Tibial artery (tissue), 4 donors: ENCODE data around the gene SCAF1.

Experiments
- DNase-seq, 2 donors: peaks; one replicate each; pipeline ENCODE4 v3.0.0-alpha.2; 2019
- H3K27ac ChIP-seq, 2 donors: fragments of 200-600 bp; sonication (generic) in 1 of 2; 1 replicate in 1 of 2; 2 replicates in 1 of 2; pipeline ENCODE4 v1.5.1; 2018 to 2019; ENCODE audit warnings: mild to moderate bottlenecking in 1 of 2
- H3K27me3 ChIP-seq, 2 donors: fragments of 200-600 bp; sonication (generic) in 1 of 2; one replicate each; pipeline versions ENCODE4 v1.5.1 to v1.6.0; 2016 to 2019
- H3K36me3 ChIP-seq, 3 donors: fragments of 200-600 bp; sonication (generic) in 2 of 3; one replicate each; pipeline ENCODE4 v1.5.1; 2016 to 2019; ENCODE audit warnings: mild to moderate bottlenecking in 2 of 3
- H3K4me1 ChIP-seq, 4 donors: fragments of 200-600 bp; sonication (generic) in 2 of 4; 1 replicate in 3 of 4; 2 replicates in 1 of 4; pipeline ENCODE4 v1.5.1; 2016 to 2019
- H3K4me3 ChIP-seq, 2 donors: fragments of 200-600 bp; sonication (generic) in 1 of 2; 1 replicate in 1 of 2; 2 replicates in 1 of 2; pipeline ENCODE4 v1.5.1; 2018 to 2019; ENCODE audit warnings: mild to moderate bottlenecking in 2 of 2
- H3K9me3 ChIP-seq, 3 donors: fragments of 200-600 bp; sonication (generic) in 1 of 3; one replicate each; pipeline ENCODE4 v1.5.1; 2016 to 2019
- intact Hi-C: fragments of 100-400 bp; cut with DNase I; formaldehyde crosslinking; loops from one replicate; pipeline ENCODE4 v1.15.0; 2023; ENCODE audit warnings: low total_unique reads
- TF ChIP-seq, protein P1 (sequence below), 2 experiments: fragments of 200-600 bp in 1 of 2; fragments of 450-650 bp in 1 of 2; IDR thresholded peaks; one replicate each; pipeline ENCODE4 v1.5.1; 2017 to 2019; ENCODE audit warnings: antibody characterized with exemption in 2 of 2, mild to moderate bottlenecking in 1 of 2, moderate library complexity in 1 of 2

The SCAF1 gene

DNA sequence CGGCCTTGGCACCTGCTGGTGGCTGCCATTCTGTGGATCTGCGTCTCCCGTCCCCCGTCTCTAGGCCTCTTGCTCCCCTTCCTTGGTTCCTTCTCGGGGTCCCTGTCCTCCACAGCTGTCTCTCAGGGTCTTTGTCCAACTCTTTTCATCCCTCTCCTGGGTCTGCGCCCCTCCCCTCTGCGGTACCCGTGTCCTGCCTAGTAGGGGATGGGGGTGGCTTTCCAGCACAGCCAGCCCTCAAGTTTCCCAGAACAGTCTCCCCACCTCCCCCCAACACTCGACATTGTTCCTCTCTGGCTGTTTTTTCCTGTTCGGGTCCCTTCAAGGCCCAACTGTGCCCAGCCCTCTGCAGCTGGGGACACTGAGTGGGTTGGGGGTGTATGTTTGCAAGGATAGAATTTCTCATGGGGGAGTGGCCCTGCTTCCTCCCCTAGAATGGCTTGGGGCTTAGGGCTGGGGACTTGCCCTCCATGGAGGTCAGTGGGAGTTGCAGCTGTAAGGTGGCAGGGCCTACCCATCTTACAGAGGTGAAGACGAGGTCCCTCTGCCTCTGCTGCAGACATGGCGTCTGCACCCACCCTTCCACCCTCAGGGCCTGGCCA is 46.6 kb downstream of the SCAF1 start:
- peaks cover 0 to 31% (median 25%) of the 10 kb centered on the region in 4 donors for H3K4me1 ChIP-seq

DNA sequence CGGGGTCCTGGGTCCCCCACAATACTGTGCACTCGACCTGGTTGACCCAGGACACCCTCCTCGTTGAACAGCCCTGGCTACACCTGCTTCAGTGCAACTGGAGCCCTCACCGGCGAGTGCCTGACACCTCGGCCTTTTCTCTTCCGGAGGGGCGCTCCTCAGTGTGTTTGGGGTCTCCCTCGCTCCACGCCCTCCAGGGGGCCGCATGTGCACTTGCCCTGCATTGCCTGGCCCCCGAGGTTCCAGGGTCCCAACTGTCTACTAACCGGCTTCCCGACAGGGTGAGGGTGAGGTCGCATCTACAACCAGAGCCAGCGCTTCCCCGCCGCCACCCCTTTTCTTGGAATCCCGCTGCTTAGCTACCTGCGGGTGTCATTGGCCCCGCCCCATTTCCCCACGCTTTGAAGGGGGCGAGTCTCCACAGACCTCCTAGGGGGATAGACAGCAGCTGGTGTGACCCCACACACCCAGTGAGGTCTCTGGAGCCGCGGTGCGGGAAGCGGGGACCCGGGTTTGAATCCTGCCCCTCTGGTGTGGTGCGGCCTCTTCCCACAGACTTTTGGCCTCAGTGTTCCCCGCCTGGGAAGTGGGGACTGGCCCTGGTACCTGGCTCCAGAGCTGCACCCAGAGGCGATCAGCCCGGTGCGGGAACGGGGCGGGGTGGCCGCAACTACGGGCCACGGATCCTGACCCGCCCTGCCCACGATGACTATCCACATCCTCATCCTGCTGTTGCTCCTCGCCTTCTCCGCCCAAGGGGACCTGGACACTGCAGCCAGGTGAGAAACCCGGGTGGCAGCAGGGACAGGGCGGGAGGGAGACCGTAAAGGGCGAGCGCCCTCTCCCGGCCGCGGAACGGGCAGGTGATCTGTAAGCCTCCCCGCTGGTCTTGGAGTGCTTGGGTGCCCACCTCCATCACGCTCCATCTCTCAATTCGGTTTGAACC is 47.4 kb downstream of the SCAF1 start, which contains the start of gene ADM5:
Gene ADM5, plus strand, starts transcription at position 462 of the 946 bp plus-strand sequence. Its CDS starts 244 bp downstream, at position 706.
- TF ChIP-seq, protein P1, sequence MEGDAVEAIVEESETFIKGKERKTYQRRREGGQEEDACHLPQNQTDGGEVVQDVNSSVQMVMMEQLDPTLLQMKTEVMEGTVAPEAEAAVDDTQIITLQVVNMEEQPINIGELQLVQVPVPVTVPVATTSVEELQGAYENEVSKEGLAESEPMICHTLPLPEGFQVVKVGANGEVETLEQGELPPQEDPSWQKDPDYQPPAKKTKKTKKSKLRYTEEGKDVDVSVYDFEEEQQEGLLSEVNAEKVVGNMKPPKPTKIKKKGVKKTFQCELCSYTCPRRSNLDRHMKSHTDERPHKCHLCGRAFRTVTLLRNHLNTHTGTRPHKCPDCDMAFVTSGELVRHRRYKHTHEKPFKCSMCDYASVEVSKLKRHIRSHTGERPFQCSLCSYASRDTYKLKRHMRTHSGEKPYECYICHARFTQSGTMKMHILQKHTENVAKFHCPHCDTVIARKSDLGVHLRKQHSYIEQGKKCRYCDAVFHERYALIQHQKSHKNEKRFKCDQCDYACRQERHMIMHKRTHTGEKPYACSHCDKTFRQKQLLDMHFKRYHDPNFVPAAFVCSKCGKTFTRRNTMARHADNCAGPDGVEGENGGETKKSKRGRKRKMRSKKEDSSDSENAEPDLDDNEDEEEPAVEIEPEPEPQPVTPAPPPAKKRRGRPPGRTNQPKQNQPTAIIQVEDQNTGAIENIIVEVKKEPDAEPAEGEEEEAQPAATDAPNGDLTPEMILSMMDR (IDR thresholded peaks at IDR 0.05) = peak; percentile 38 to 41
- H3K4me1 ChIP-seq = peaks cover 0 to 31% (median 25%) of the 10 kb centered on the region in 4 donors
- H3K27ac ChIP-seq = peak within 1 kb of the TSS; percentile 29 to 54
- peaks cover 0 to 23% of the 10 kb centered on the region in 2 donors for H3K27me3 ChIP-seq
- no peaks in the 10 kb centered on the region for H3K9me3 ChIP-seq
- H3K4me3 ChIP-seq = peak within 1 kb of the TSS; percentile 46 to 54
- H3K36me3 ChIP-seq = peaks cover 20 to 39% (median 36%) of the 10 kb centered on the region in 3 donors
- intact Hi-C loops = no loop called here
- no peak for DNase-seq

More for the DNA sequence above, 46.6 kb downstream of the SCAF1 start:
- H3K9me3 ChIP-seq = no peaks in the 10 kb centered on the region
- H3K27ac ChIP-seq = no peak overlapping the region
- TF ChIP-seq, protein P1 (IDR thresholded peaks at IDR 0.05) = no peak
- H3K4me3 ChIP-seq = peak overlapping the region in 1 of 2 donors; percentile 12
- DNase-seq = no peak
- peaks cover 0 to 23% of the 10 kb centered on the region in 2 donors for H3K27me3 ChIP-seq
- intact Hi-C loops = no loop called here
- H3K36me3 ChIP-seq = peaks cover 28 to 47% (median 44%) of the 10 kb centered on the region in 3 donors

DNA sequence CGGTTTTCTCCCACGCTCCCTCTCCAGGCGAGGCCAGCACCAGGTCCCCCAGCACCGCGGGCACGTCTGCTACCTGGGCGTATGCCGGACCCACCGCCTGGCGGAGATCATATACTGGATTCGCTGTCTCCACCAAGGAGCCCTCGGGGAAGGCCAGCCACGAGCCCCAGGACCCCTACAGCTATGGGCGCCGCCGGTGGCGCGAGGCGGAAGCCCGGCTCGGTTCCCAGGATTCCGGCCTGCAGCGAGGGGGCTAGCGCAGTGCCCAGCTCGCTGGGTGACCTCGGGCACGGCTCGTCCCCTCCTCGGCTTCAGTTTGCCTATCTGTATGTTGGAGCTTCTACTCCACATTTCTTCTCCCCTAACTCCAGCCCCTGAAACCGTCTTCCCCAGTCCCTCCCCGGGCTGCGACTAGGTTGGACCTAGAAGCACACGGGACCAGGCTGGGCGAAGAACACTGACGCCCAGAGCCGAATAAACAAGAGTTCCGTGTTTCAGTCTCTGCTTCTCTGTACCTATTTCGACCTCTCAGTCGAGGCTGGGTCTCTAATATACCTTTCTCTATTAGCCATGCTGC is 48.2 kb downstream of the SCAF1 start:
- DNase-seq = no peak
- H3K9me3 ChIP-seq = no peaks in the 10 kb centered on the region
- intact Hi-C loops = no loop called here
- peaks cover 0 to 23% of the 10 kb centered on the region in 2 donors for H3K27me3 ChIP-seq
- H3K4me3 ChIP-seq = peak overlapping the region; percentile 46 to 54
- peaks cover 0 to 31% (median 25%) of the 10 kb centered on the region in 4 donors for H3K4me1 ChIP-seq
- TF ChIP-seq, protein P1 (IDR thresholded peaks at IDR 0.05) = no peak
- peak overlapping the region; percentile 29 to 54 for H3K27ac ChIP-seq
- peaks cover 12 to 31% (median 29%) of the 10 kb centered on the region in 3 donors for H3K36me3 ChIP-seq

DNA sequence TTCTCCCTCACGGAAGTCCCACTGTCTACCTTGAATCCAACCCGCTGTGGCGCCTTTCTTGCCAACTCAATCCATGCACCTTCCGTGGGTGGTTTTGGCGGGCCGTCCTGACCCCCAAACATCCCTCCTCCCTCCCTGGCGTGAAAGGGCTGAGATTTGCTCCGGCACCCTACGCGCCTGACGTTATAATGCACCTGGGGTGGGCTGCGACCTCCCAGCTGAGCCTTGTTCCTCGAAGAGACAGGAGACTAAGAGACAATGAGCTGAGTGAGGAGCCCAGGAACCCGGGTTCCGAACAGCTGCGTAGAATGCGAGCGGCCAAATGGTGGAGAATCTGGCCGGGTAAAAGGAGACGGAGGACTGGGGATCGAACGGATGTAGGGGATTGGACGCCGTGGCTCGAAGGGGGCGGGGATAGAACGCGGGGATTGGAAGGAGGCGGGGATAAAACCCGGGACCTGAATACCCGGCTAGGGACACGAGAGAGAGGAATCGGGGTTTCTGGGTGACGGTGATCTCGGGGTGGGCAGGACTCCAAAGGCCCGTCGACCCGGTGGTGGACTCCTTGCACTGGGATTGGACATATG is 48.7 kb downstream of the SCAF1 start, which contains the start of gene CPT1C:
Gene CPT1C, plus strand, starts transcription at position 461 of the 587 bp plus-strand sequence. CDS start 1,137 bp downstream, outside the sequence.
- peaks cover 0 to 23% of the 10 kb centered on the region in 2 donors for H3K27me3 ChIP-seq
- TF ChIP-seq, protein P1 (IDR thresholded peaks at IDR 0.05) = no peak
- H3K4me1 ChIP-seq = peaks cover 0 to 31% (median 25%) of the 10 kb centered on the region in 4 donors
- H3K4me3 ChIP-seq = peak within 1 kb of the TSS; percentile 46 to 54
- H3K27ac ChIP-seq = peak within 1 kb of the TSS; percentile 29 to 54
- H3K9me3 ChIP-seq = no peaks in the 10 kb centered on the region
- peaks cover 8 to 25% (median 24%) of the 10 kb centered on the region in 3 donors for H3K36me3 ChIP-seq
- DNase-seq = peak; percentile 75 to 86
- intact Hi-C loops = no loop called here
